ENCODE measurements around the gene DNAH17. TPM values are rescaled to one million over a fixed set of nuclear protein-coding genes. Genes with fewer than 3 reads are reported as not detected.

The DNAH17 gene
- total and polyA plus RNA-seq, 2 of the 13 experiments (the other 11 are each of a cell fraction or from before 2014, with no cell fraction given), result 0.86 to 1.6 TPM

DNA sequence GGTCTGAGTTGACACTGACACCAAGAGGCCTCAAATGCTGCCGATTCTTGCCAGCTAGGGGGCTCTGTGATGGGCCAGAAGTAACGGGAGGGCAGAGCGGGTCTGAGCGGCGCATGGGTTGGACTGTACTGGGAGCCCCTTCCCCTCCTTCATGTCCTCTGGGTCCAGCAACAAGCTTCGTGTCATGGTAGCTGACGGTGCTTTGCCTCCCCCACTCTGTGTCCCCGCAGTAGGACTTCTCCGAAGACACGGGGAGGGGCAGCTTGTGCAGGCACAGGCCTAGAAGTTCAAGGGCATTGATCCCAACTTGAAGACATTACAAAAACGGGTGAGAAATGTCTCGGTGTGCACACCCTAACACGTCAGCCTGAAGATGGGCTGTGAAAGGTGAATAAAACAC, 39.8 kb upstream of the DNAH17 start:
- no peak overlapping the region for H2AFZ ChIP-seq (ENCODE audit: low read length)
- no peaks in the 10 kb centered on the region for H3K79me2 ChIP-seq (ENCODE audit: insufficient read depth, low read length)
- WGBS (ENCODE audit: low lambda C conversion rate), result 51% methylated on average over 13 of the region's 13 CpGs
- peaks cover 0 to 42% of the 10 kb centered on the region in 2 experiments; a peak in 3 of 5 replicates for H3K27me3 ChIP-seq (ENCODE audit: control insufficient read depth in 1 of 2, insufficient read depth in 2 of 2, low read length in 2 of 2)
- no peak overlapping the region for H3K9ac ChIP-seq (ENCODE audit: insufficient read depth, low read depth, low read length)
- no peak overlapping the region for H3K4me3 ChIP-seq (replicated peaks in 1 of 3; ENCODE audit: insufficient read depth in 1 of 3, low read depth in 2 of 3, low read length in 3 of 3)
- no peaks in the 10 kb centered on the region for H3K36me3 ChIP-seq (replicated peaks in 1 of 2; ENCODE audit: control insufficient read depth in 1 of 2, insufficient read depth in 2 of 2, low read length in 2 of 2)
- no peak overlapping the region for H3K4me2 ChIP-seq (ENCODE audit: low read depth, low read length)
- POLR2A ChIA-PET, result interaction anchor here (0.8 to 1.4 kb wide), 3 partner anchors 12 to 25 kb away, joined by 3 read pairs; no protein-coding TSS in a partner anchor
- no peak for TF ChIP-seq HOMEZ (CRISPR knock-in tag; IDR thresholded peaks at IDR 0.05; ENCODE audit: low read depth)
- no peak for TF ChIP-seq ZNF639 (CRISPR knock-in tag; conservative IDR thresholded peaks at IDR 0.05)
- no peak for TF ChIP-seq SKIL (CRISPR knock-in tag; IDR thresholded peaks at IDR 0.05; ENCODE audit: borderline replicate concordance)
- no peak for TF ChIP-seq FLYWCH1 (CRISPR knock-in tag; IDR thresholded peaks at IDR 0.05)
- TF ChIP-seq ZNF33B (CRISPR knock-in tag; IDR thresholded peaks at IDR 0.05), result no peak
- TF ChIP-seq ZNF383 (CRISPR knock-in tag; IDR thresholded peaks at IDR 0.05; ENCODE audit: borderline replicate concordance), result no peak
- TF ChIP-seq ZNF569 (CRISPR knock-in tag; IDR thresholded peaks at IDR 0.05; ENCODE audit: borderline replicate concordance), result no peak
- no peak for TF ChIP-seq XBP1 (CRISPR knock-in tag; IDR thresholded peaks at IDR 0.05)
- intact Hi-C loops (cut with micrococcal nuclease; ENCODE audit: unreplicated experiment), result no loop called here
- no peak for ATAC-seq
- no TSS peak for BruUV-seq (replicated peaks)
- FAIRE-seq, result no peak
- no peaks in the 10 kb centered on the region for H4K20me1 ChIP-seq (ENCODE audit: insufficient read depth, low read length)
- CTCF ChIA-PET (ENCODE audit: low intra/inter-chr PET ratio, low total read pairs), result no interaction called here
- in situ Hi-C loops (cut with HindIII; ENCODE audit: extremely low pct_ligation_motif_present, low pct_unique_long_range_greater_than_20kb), result no loop called here
- H3K27ac ChIP-seq (ENCODE audit: extremely low read length, insufficient read depth, low read length), result no peak overlapping the region
- H3K9me3 ChIP-seq (ENCODE audit: low read length), result no peaks in the 10 kb centered on the region
- no peak for DNase-seq (ENCODE audit: low spot score)
- H3K4me1 ChIP-seq (ENCODE audit: insufficient read depth, low read length), result peaks cover 24% of the 10 kb centered on the region

Measured in HepG2 (cell line).